Activated naive CD4-positive, alpha-beta T cell treated with anti-CD3 and anti-CD28 coated beads, Interleukin-2, amount 50 U/mL, for 72 hours (primary cell): ENCODE results near the gene FAM53B. TPM values are rescaled to one million over a fixed set of nuclear protein-coding genes. Genes with fewer than 3 reads are reported as not detected.
"Not testable (repeated sequence)": the region's sequence is repeated elsewhere in the genome, so short reads cannot be mapped to it uniquely, and the experiment has no call there.

Experiments
- ATAC-seq, 2 donors: fragments of 150-1000 bp; cut with Tn5 transposase; 2 replicates each; pipeline ENCODE4 v1.10.0; 2021; ENCODE audit warnings: mild to moderate bottlenecking in 2 of 2, moderate library complexity in 2 of 2
- DNase-seq, 2 donors: peaks; one replicate each; pipeline ENCODE4 v3.0.0; 2021 to 2022; ENCODE audit warnings: low spot score in 2 of 2
- H3K27ac Mint-ChIP-seq, 2 donors: one replicate each; pipeline ENCODE4 v1.8.0; 2022; ENCODE audit warnings: mild to moderate bottlenecking in 2 of 2, mixed read lengths in 2 of 2
- H3K36me3 Mint-ChIP-seq, 2 donors: one replicate each; pipeline ENCODE4 v1.8.0; 2022; ENCODE audit warnings: mixed read lengths in 2 of 2
- H3K9me3 Mint-ChIP-seq, 2 donors: one replicate each; pipeline ENCODE4 v1.8.0; 2022; ENCODE audit warnings: mixed read lengths in 2 of 2
- total RNA-seq, 2 donors: library from RNA; stranded (reverse); gene quantifications; one replicate each; pipeline ENCODE4 v1.2.3, GENCODE V29; 2022

FAM53B gene
- total RNA-seq, 2 donors from 2014 or later, result 6.1 to 11.8 TPM

GRCh38 chr10:124593431-124593985 is 150.7 kb downstream of the FAM53B start:
- Mint-ChIP-seq H3K27ac (no peak overlapping the region), H3K9me3 (peaks cover 0 to 6% of the 10 kb centered on the region in 2 donors)
- no peak for ATAC-seq

GRCh38 chr10:124592736-124593430 is 151.3 kb downstream of the FAM53B start:
- H3K27ac Mint-ChIP-seq, result no peak overlapping the region
- no peak for ATAC-seq
- H3K36me3 Mint-ChIP-seq, result peaks cover 5% of the 10 kb centered on the region in 2 donors
- no peak for DNase-seq
- peaks cover 0 to 6% of the 10 kb centered on the region in 2 donors for H3K9me3 Mint-ChIP-seq

More at GRCh38 chr10:124593431-124593985, 150.7 kb downstream of the FAM53B start:
- peaks cover 5% of the 10 kb centered on the region in 2 donors for H3K36me3 Mint-ChIP-seq
- DNase-seq, result no peak

- DNase-seq (no peak), ATAC-seq (peak in 1 of 2 donors; percentile 74)
- Mint-ChIP-seq H3K36me3 (peaks cover 5% of the 10 kb centered on the region in 2 donors), H3K9me3 (peaks cover 0 to 6% of the 10 kb centered on the region in 2 donors), H3K27ac (no peak overlapping the region)
Measured at GRCh38 chr10:124592101-124592500, 152.1 kb downstream of the FAM53B start.

- ATAC-seq (no peak), DNase-seq (no peak)
- peaks cover 0 to 6% of the 10 kb centered on the region in 2 donors for H3K9me3 Mint-ChIP-seq
- no peak overlapping the region for H3K27ac Mint-ChIP-seq
- peaks cover 5% of the 10 kb centered on the region in 2 donors for H3K36me3 Mint-ChIP-seq
Measured at GRCh38 chr10:124591123-124591495, 153.1 kb downstream of the FAM53B start.

- no peak for DNase-seq
- Mint-ChIP-seq H3K9me3 (peaks cover 0 to 6% of the 10 kb centered on the region in 2 donors), H3K27ac (no peak overlapping the region), H3K36me3 (peaks cover 5% of the 10 kb centered on the region in 2 donors)
- no peak for ATAC-seq
Measured at GRCh38 chr10:124590216-124591122, 153.7 kb downstream of the FAM53B start.

- ATAC-seq (no peak), DNase-seq (no peak)
- Mint-ChIP-seq H3K36me3 (peaks cover 5% of the 10 kb centered on the region in 2 donors), H3K9me3 (peaks cover 0 to 6% of the 10 kb centered on the region in 2 donors), H3K27ac (no peak overlapping the region)
Measured at GRCh38 chr10:124589491-124590041, 154.6 kb downstream of the FAM53B start.

GRCh38 chr10:124588736-124589490 is 155.3 kb downstream of the FAM53B start:
- DNase-seq (no peak), ATAC-seq (no peak)
- Mint-ChIP-seq H3K27ac (no peak overlapping the region), H3K9me3 (peaks cover 0 to 6% of the 10 kb centered on the region in 2 donors), H3K36me3 (peaks cover 5% of the 10 kb centered on the region in 2 donors)

- ATAC-seq, H3K27ac Mint-ChIP-seq, H3K36me3 Mint-ChIP-seq, H3K9me3 Mint-ChIP-seq, DNase-seq: not testable (repeated sequence)
Measured at GRCh38 chr10:124588341-124588735, 155.8 kb downstream of the FAM53B start.

- H3K36me3 Mint-ChIP-seq, result peaks cover 5% of the 10 kb centered on the region in 2 donors
- ATAC-seq, result no peak
- DNase-seq, result no peak
- H3K9me3 Mint-ChIP-seq, result peaks cover 0 to 6% of the 10 kb centered on the region in 2 donors
- H3K27ac Mint-ChIP-seq, result no peak overlapping the region
Measured at GRCh38 chr10:124587811-124588211, 156.4 kb downstream of the FAM53B start.

- DNase-seq, result no peak
- Mint-ChIP-seq H3K36me3 (peaks cover 0 to 3% of the 10 kb centered on the region in 2 donors), H3K27ac (no peak overlapping the region), H3K9me3 (peaks cover 0 to 2% of the 10 kb centered on the region in 2 donors)
- no peak for ATAC-seq
Measured at GRCh38 chr10:124586142-124586541, 158.0 kb downstream of the FAM53B start.

GRCh38 chr10:124579011-124579399 is 165.2 kb downstream of the FAM53B start:
- DNase-seq (no peak), ATAC-seq (no peak)
- H3K27ac Mint-ChIP-seq, result no peak overlapping the region
- peaks cover 0 to 5% of the 10 kb centered on the region in 2 donors for H3K9me3 Mint-ChIP-seq
- peaks cover 0 to 8% of the 10 kb centered on the region in 2 donors for H3K36me3 Mint-ChIP-seq

- H3K27ac Mint-ChIP-seq, result no peak overlapping the region
- H3K36me3 Mint-ChIP-seq, result peaks cover 0 to 8% of the 10 kb centered on the region in 2 donors
- ATAC-seq (no peak), DNase-seq (no peak)
- H3K9me3 Mint-ChIP-seq, result peaks cover 0 to 5% of the 10 kb centered on the region in 2 donors
Measured at GRCh38 chr10:124578231-124579010, 165.8 kb downstream of the FAM53B start.

GRCh38 chr10:124577651-124578050 is 166.5 kb downstream of the FAM53B start:
- ATAC-seq, result no peak
- DNase-seq, result no peak
- peaks cover 0 to 8% of the 10 kb centered on the region in 2 donors for H3K36me3 Mint-ChIP-seq
- H3K9me3 Mint-ChIP-seq, result peaks cover 0 to 5% of the 10 kb centered on the region in 2 donors
- H3K27ac Mint-ChIP-seq, result no peak overlapping the region

GRCh38 chr10:124576526-124577420 is 167.4 kb downstream of the FAM53B start:
- ATAC-seq, result no peak
- Mint-ChIP-seq H3K9me3 (peaks cover 0 to 5% of the 10 kb centered on the region in 2 donors), H3K36me3 (peaks cover 0 to 8% of the 10 kb centered on the region in 2 donors), H3K27ac (no peak overlapping the region)
- no peak for DNase-seq
